Thyroid gland (tissue), 4 donors: Measurements from ENCODE around the gene MAGI2. TPM values are rescaled to one million over a fixed set of nuclear protein-coding genes. Genes with fewer than 3 reads are reported as not detected.

Source experiments
- DNase-seq, 2 donors: peaks; one replicate each; pipeline ENCODE4 v3.0.0-alpha.2; 2019
- H3K27ac ChIP-seq, 3 donors: fragments of 200-600 bp; sonication (generic); 1 replicate in 2 of 3; 2 replicates in 1 of 3; pipeline ENCODE4 v1.5.1; 2016 to 2019; ENCODE audit warnings: mild to moderate bottlenecking in 1 of 3, moderate library complexity in 1 of 3
- H3K27me3 ChIP-seq: fragments of 200-600 bp; sonication (generic); one replicate; pipeline ENCODE4 v1.5.1; 2019
- H3K36me3 ChIP-seq, 2 donors: fragments of 200-600 bp; sonication (generic); one replicate each; pipeline ENCODE4 v1.5.1; 2016 to 2019
- H3K4me1 ChIP-seq, 2 donors: fragments of 200-600 bp; sonication (generic); one replicate each; pipeline ENCODE4 v1.5.1; 2017 to 2019
- H3K4me3 ChIP-seq, 3 donors: fragments of 200-600 bp; sonication (generic); replicated peaks in 1 of 3; 1 replicate in 2 of 3; 2 replicates in 1 of 3; pipeline ENCODE4 v1.5.1; 2016; ENCODE audit warnings: mild to moderate bottlenecking in 1 of 3
- H3K9me3 ChIP-seq: fragments of 200-600 bp; sonication (generic); one replicate; pipeline ENCODE4 v1.5.1; 2017
- CTCF ChIP-seq, 6 experiments: fragments of 200-600 bp in 3 of 6; fragments of 450-650 bp in 3 of 6; sonication (generic) in 3 of 6; IDR thresholded peaks; one replicate each; pipeline ENCODE4 v1.5.1; 2016 to 2019; ENCODE audit warnings: antibody characterized with exemption in 6 of 6, mild to moderate bottlenecking in 2 of 6, inconsistent platforms in 1 of 6, moderate library complexity in 1 of 6
- POLR2A ChIP-seq, 2 donors: fragments of 450-650 bp; IDR thresholded peaks; one replicate each; pipeline ENCODE4 v1.6.1; 2017; ENCODE audit warnings: antibody characterized with exemption in 2 of 2, mild to moderate bottlenecking in 2 of 2, moderate library complexity in 1 of 2
- WGBS, 2 donors: methylation state at CpG; one replicate each; pipeline ENCODE4 v1.1.5; 2017; 5-methylcytosine and 5-hydroxymethylcytosine counted together
- intact Hi-C: fragments of 100-400 bp; cut with DNase I; formaldehyde crosslinking; loops from one replicate; pipeline ENCODE4 v1.15.1; 2023
- total RNA-seq, 4 donors: library from RNA; depleted of rRNA; stranded (reverse); fragments of >200 nt; gene quantifications; one replicate each; pipeline ENCODE4 v1.2.3, GENCODE V29; 2016

Gene MAGI2
- total RNA-seq, 4 donors from 2014 or later: 20.7 to 31.1 (median 26.0) TPM

- intact Hi-C loops: no loop called here
- no peak overlapping the region for H3K4me3 ChIP-seq
- no peak for DNase-seq
- peaks cover 6 to 21% of the 10 kb centered on the region in 2 donors for H3K4me1 ChIP-seq
- 2 to 49% methylated on average over 1 of the region's 1 CpG for WGBS, 2 donors
- no peaks in the 10 kb centered on the region for H3K9me3 ChIP-seq
- no peaks in the 10 kb centered on the region for H3K36me3 ChIP-seq
- TF ChIP-seq CTCF (IDR thresholded peaks at IDR 0.05) (no peak), POLR2A (IDR thresholded peaks at IDR 0.05) (no peak)
- H3K27me3 ChIP-seq: no peaks in the 10 kb centered on the region
- H3K27ac ChIP-seq: no peak overlapping the region
These were observed 1124.3 kb downstream of the MAGI2 start for GRCh38 chr7:78329001-78329655.

DNA sequence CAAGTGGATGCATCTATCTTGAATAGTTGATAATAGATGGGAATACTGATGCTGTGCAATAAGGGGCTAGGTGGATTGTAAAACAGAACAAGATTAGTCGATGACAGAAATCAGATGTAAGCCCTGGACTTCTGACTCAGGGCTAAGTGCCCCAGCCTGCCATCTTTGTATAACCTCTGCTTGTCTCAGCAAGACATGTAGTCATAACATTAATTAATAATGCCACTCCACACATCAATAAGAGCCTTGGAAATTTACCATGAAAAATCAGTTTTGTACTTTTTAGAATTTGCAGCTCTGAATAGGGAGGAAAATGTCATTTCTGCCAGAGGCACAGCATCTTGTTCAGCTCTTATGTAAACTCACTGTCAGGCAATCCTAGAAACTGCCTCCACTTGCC, 1125.7 kb downstream of the MAGI2 start:
- Histone ChIP-seq H3K9me3 (no peaks in the 10 kb centered on the region), H3K27ac (no peak overlapping the region), H3K4me1 (peaks cover 0 to 12% of the 10 kb centered on the region in 2 donors), H3K4me3 (no peak overlapping the region), H3K27me3 (no peaks in the 10 kb centered on the region), H3K36me3 (no peaks in the 10 kb centered on the region)
- DNase-seq: no peak
- intact Hi-C loops: no loop called here
- TF ChIP-seq CTCF (IDR thresholded peaks at IDR 0.05) (no peak), POLR2A (IDR thresholded peaks at IDR 0.05) (no peak)
- 91 to 92% methylated on average over 1 of the region's 1 CpG for WGBS, 2 donors

DNA sequence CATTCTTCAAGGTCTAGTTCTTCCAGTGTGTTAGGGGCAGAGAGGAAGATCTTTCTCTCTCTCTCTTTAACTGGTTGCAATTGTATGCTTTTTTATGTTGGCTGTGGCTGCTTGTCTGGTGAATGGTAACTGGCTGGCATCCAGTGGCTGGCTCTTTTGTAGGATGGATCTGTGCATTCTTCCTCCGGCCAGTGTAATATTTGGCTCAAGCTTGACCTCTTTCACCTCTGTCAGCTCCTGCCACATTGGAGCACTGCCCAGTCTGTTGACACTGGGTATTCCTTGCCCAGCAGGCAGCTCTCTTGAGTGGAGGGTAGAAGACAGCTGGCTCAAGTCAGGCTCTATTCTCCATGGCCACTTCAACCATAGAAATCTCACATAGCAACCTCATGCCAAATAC, 1126.6 kb downstream of the MAGI2 start:
- no peak for TF ChIP-seq POLR2A (IDR thresholded peaks at IDR 0.05)
- TF ChIP-seq CTCF (IDR thresholded peaks at IDR 0.05): no peak
- Histone ChIP-seq H3K27ac (no peak overlapping the region), H3K36me3 (no peaks in the 10 kb centered on the region), H3K9me3 (no peaks in the 10 kb centered on the region), H3K4me3 (no peak overlapping the region), H3K4me1 (peaks cover 0 to 12% of the 10 kb centered on the region in 2 donors), H3K27me3 (no peaks in the 10 kb centered on the region)
- intact Hi-C loops: no loop called here
- peak; percentile 66 to 75 for DNase-seq
- WGBS, 2 donors: 13 to 15% methylated on average over 1 of the region's 1 CpG

GRCh38 chr7:78326189-78326588, 1127.3 kb downstream of the MAGI2 start:
- 87 to 95% methylated on average over 2 of the region's 2 CpGs for WGBS, 2 donors

More at GRCh38 chr7:78326189-78326588, 1127.3 kb downstream of the MAGI2 start:
- intact Hi-C loops: no loop called here
- peaks cover 0 to 12% of the 10 kb centered on the region in 2 donors for H3K4me1 ChIP-seq
- H3K27ac ChIP-seq: no peak overlapping the region
- no peak for DNase-seq
- H3K36me3 ChIP-seq: no peaks in the 10 kb centered on the region
- TF ChIP-seq POLR2A (IDR thresholded peaks at IDR 0.05) (no peak), CTCF (IDR thresholded peaks at IDR 0.05) (no peak)
- H3K4me3 ChIP-seq: no peak overlapping the region
- H3K27me3 ChIP-seq: no peaks in the 10 kb centered on the region
- H3K9me3 ChIP-seq: no peaks in the 10 kb centered on the region
